ENCODE data around the gene STC2.
"Not testable (repeated sequence)": the region's sequence is repeated elsewhere in the genome, so short reads cannot be mapped to it uniquely, and the experiment has no call there.

Gene STC2

DNA sequence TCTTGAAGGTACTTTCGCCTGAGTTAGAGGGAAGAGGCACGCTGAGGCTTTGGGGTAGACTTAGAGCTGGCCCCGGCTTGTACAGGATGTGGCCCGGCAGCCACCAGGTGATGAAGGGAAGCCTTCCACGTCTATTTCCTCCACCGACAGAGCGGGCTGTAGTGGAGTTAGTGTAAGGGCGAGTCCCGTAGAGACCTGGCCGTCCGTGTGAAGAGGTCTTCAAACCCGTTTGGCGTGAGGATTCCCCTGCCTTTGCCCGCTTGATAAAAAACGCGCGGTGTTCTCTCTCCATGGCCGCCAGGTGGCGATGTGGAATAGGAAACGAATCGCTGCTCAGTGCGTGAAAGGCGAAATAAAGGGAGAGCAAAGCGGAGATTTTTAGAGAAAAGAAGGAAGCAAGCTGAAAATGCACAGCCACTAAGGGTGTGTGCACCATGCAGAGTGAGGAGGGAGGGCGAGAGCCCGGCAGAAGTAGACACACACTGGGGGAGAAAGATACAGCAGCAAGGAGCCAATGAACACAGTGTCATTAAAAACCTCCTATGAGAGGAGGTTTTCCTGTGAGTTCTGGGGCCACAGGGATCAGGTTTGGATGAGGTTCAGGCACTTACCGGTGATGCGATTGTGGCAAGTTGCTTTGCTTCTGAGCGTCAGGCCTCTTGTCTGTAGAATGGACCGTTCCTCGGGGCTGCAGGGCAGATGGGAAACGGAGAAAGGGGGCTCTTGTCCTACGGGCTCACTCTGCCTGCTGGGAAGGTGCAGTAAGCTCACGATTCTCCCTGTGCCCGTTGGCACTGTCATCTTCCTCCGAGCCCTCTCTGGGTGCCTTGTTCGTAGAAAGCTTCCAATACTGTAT, 34.2 kb downstream of the STC2 start:
- DNase-seq = peak; percentile 13

- DNase-seq = no peak
These were observed 36.2 kb downstream of the STC2 start for GRCh38 chr5:173291722-173292658.

DNA sequence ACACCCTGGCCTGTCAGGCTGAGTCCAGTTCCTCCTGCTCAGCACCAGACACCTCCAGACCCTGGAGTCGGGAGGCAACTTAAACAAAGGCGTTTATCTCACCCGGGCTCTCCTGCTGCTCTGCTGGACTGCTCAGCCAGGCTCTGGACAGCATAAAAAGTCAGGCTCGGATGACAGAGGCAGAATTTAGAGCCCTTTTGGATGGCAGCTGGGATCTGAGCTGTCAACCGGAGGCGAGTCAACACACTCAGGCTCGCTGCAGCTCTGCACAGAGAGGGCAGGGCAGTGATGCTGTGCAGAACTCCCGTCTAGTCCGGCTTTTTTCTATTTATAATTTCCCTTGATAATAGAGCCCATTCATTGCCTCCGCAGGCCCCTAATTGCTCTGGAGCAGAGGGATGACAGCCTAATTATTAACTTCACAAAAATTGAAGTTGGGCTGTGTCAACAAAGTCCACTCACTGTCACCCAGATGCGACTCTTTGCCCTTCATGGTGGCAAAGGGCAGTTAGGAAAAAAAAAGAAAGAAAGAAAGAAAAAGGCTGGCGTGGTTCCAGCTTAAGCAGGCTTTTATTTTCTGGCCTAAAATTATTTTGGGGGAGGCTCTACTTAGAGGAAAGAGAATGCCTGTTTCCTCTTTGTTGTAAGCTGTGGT, 37.6 kb downstream of the STC2 start:
- DNase-seq = no peak

DNA sequence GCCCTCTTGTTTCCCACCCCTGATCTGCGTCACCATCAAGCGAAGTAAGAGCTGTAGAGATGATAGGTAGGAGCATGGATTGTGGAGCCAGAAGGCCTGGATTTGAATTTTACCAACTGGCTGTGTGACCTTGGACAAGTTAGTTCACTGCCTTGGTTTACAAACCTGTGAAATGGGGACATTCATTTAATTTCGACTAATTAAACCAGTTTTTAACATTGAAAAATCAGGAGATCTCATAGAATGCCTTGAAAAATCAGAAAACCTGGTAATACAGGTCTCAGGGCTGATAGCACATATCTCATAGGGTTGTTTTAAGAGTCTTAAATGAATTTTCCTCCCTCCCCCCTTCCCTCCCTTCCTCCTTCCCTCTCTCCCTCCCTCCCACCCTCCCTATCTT, 38.8 kb downstream of the STC2 start:
- no peak for DNase-seq

DNA sequence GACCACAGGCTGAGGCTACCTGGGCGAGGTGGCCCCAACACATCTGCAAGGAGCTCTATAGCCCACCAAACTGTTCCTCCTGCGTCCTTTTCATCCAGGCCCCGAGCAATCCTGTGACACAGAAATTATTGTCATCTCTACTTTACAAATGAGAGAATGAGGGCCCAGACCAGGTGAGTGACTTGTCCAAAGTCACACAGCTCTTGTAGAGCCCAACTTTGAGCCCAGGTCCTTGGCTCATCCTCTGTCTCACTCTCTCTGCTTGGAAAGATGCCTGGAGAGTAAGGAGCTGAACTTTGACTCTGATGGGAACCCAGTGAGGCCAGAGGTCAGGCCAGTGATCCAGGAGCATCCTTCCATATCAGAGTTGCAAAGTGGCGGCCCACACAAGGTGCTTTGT, 39.6 kb downstream of the STC2 start:
- DNase-seq = no peak

DNA sequence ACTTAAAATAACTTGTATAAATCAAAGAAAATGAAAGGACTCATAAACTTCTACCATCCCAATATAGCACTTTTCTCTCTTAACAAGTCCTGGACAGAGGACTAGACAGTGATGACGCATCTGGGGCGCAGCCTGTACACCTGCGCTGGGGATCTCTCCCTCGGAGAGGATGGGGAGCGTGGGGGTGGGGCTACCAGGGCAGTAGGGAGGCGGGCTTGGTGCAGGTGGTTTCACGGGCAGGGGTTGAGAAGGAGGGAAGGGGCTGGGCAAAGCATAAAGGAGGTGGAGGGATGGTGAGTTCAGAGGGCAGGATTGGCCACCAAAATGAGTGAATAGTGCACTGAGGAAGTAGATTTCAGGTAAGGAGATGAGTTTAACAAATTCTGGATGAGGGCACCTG, 41.1 kb downstream of the STC2 start:
- DNase-seq = no peak

GRCh38 chr5:173284343-173284958, 43.8 kb downstream of the STC2 start:
- DNase-seq = not testable (repeated sequence)

DNA sequence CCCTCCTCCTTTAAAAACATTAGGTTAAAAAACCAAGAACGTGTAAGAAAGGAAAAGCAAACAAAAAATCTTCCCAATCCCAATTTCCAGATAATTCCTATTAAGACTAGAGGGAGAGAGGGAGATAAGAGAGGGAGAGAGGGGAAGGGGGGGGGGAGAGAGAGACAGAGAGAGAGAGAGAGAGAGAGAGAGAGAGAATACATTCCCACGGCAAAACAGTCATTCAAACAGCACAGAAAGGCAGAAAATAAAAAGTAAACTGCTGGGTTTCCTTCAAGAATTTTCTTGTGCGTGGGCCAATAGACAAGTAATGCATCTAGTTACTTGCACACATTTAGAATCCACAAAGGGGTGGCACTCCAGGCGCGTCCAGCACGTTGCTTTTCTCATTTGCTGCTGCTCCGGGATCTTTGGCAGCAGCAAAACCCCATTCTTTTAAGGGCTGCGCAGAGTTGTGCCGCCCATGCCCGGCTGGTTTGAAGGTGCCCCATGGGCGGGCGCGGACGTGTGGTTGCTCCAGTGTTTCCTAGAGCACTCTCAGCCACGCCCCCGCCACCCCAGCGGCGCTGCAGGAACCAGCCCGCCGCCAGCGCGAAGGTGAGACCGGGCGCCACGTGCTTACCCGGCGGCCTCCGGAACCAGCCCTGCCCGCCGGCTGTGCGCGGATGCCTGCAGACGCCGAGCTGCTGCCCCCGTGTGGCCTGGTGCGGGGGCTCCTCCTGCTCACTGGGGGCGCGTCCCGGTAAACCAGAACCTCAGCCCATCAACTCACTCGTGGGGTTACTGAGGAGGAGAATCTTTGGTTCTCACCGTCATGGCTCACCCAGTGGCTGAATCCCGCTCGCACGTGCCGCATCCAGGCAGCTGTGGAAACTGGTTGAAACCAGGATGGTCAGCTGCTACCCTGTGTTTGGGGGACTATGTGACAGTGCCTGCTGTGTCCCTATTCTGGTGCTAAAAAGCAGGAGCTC, 44.6 kb downstream of the STC2 start:
- no peak for DNase-seq

GRCh38 chr5:173282916-173283315, 45.3 kb downstream of the STC2 start:
- no peak for DNase-seq

- no peak for DNase-seq
These were observed 46.3 kb downstream of the STC2 start for GRCh38 chr5:173281910-173282309.

GRCh38 chr5:173279166-173279565, 49.0 kb downstream of the STC2 start:
- DNase-seq = no peak

DNA sequence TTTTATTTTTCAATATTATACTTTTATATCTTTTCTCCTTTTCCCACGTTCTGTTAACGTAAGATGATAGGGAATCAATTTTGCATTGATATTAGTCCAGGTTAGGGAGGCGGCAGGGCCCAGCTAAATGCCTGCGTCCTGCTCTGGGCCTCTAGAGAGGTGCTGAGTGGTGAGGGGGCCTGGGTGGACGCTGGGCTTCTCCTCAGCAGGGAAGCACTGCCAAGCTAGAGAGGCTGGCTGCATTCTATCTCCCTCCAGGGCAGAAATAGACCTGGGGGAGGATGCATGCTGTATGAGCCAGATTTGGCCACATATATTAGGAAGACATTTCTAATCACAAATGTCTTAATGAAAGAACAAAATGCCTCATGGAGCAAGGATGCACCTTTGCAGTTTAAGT, 49.6 kb downstream of the STC2 start:
- no peak for DNase-seq

GRCh38 chr5:173278172-173278571, 50.0 kb downstream of the STC2 start:
- no peak for DNase-seq

- DNase-seq = no peak
These were observed 53.4 kb downstream of the STC2 start for GRCh38 chr5:173274771-173275170.

DNA sequence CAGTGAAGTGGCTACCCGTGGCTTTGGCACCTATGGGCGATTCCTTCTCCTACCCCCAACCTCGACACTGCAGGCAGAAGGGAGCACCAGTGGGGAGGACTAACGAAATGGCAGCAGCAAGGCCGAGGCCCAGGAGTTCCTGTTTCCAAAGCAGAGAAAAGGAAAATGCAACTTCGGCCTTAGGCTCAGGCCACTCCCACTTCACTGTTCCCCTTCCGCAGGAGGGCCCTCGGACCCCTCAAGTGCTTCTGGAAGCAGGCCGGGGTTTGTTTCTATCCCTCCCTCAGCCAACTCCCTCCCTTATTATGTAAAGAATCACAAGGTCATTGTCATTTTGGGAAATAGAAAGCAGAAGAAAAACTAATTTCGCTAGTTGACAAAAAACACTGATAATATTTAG, 56.8 kb downstream of the STC2 start:
- no peak for DNase-seq

DNA sequence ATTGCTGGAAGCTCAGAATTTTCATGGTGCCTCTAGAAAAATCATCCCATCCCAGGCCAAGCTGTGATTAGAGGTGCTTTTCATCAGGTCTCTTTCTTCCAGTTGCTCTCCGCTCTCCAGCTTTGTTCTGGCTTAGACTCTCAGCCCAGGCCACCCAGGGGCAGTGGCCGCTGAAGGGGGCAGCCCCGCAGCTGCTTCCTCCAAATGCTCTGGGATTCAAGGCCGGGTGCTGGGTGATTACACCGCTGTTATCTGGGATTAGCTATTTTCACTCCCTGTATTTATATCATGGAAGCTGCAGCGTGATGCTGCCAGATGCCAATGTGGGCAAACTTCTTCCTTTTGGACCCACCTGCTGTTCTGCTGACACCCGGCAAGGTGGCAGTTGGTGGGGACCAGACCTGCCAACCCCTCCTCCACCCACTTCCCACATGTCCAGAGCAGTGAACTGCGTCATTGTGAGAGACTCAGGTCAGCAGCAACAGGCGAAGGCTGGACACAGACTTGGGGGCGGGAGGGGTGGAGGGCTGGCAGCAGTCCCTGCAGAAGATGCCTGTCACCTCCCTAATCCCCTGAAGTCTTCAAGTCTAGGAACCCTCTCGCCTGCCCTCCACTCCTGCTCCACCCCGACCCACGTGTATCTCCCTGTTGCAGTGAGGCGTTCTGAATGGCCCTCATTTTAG, 59.3 kb downstream of the STC2 start:
- no peak for DNase-seq

DNA sequence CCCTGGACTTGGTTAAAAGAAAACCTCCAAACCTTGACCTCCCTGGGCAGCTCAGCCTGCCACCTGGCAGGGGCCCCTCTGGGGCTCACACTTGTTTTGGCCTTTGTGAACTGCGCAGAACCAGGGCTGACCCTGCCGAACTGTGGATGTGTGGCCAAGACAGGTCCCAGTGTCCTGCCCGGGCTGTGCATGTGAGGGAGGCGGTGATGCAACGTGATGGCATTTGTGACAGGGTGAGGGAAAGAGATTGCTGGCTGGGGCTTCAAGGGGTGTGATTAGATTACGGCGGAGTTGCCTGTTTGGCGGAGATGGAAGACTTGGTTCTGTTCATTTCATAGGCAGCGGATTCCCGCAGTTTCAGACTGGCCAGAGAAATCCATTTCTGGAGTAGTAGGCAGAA, 62.8 kb downstream of the STC2 start:
- no peak for DNase-seq
